ENCODE results near the gene ZBTB16. TPM values are rescaled to one million over a fixed set of nuclear protein-coding genes. Genes with fewer than 3 reads are reported as not detected.
A peak's percentile ranks its signal among the peaks of the same experiment; 100 is the strongest.

ZBTB16 gene
- total RNA-seq, 2 donors from 2014 or later = 2.7 to 13.1 TPM

DNA sequence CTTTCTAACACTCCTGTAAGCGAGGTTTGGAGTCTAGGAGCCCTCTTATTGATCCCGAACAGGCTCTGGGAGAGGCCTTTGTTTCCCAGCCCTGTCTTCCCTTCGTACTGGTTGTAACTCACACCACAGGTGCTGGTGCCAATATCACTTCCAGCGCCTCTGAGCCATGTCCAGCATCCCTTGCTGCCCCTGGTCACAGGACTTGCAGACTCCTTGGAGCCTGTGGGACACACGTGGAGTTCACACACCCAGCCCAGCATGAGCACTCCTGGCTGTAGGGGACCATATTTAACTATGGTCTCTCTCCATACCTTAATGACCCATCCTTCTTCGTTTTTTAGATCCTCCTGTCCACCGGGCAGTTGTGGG lies 2.2 kb downstream of the ZBTB16 start:
- H3K9me3 Mint-ChIP-seq = no peaks in the 10 kb centered on the region
- ATAC-seq = no peak
- no peaks in the 10 kb centered on the region for H3K36me3 Mint-ChIP-seq
- peak overlapping the region; percentile 87 for H3K4me3 Mint-ChIP-seq
- H3K27me3 Mint-ChIP-seq = peaks cover 0 to 16% of the 10 kb centered on the region in 2 donors
- H3K4me1 Mint-ChIP-seq (ENCODE audit: low read depth in 2 of 2) = peaks cover 42 to 53% of the 10 kb centered on the region in 2 donors
- no peak for DNase-seq (ENCODE audit: low spot score)
- H3K27ac Mint-ChIP-seq = peak overlapping the region; percentile 58 to 87

- H3K4me1 Mint-ChIP-seq (ENCODE audit: low read depth in 2 of 2) = peaks cover 46 to 58% of the 10 kb centered on the region in 2 donors
- no peak for DNase-seq (ENCODE audit: low spot score)
- no peaks in the 10 kb centered on the region for H3K36me3 Mint-ChIP-seq
- peaks cover 0 to 10% of the 10 kb centered on the region in 2 donors for H3K27me3 Mint-ChIP-seq
- H3K4me3 Mint-ChIP-seq = peak overlapping the region; percentile 87
- ATAC-seq = no peak
- H3K9me3 Mint-ChIP-seq = no peaks in the 10 kb centered on the region
- H3K27ac Mint-ChIP-seq = peak overlapping the region; percentile 58 to 87
These were observed 2.8 kb downstream of the ZBTB16 start for GRCh38 chr11:114062272-114062671.

DNA sequence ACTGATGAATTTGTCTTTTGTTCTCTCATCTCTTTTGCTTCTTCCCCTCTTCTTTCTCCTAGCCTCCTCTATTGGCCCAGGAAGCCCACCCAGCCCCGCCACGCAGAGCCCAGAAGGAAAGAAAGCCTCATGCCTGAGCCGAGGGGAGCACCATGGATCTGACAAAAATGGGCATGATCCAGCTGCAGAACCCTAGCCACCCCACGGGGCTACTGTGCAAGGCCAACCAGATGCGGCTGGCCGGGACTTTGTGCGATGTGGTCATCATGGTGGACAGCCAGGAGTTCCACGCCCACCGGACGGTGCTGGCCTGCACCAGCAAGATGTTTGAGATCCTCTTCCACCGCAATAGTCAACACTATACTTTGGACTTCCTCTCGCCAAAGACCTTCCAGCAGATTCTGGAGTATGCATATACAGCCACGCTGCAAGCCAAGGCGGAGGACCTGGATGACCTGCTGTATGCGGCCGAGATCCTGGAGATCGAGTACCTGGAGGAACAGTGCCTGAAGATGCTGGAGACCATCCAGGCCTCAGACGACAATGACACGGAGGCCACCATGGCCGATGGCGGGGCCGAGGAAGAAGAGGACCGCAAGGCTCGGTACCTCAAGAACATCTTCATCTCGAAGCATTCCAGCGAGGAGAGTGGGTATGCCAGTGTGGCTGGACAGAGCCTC lies 3.8 kb downstream of the ZBTB16 start:
- peak overlapping the region; percentile 87 for H3K4me3 Mint-ChIP-seq
- peak overlapping the region in 1 of 2 donors; percentile 87 for H3K27ac Mint-ChIP-seq
- no peak for DNase-seq (ENCODE audit: low spot score)
- no peaks in the 10 kb centered on the region for H3K36me3 Mint-ChIP-seq
- no peaks in the 10 kb centered on the region for H3K27me3 Mint-ChIP-seq
- peaks cover 50 to 68% of the 10 kb centered on the region in 2 donors for H3K4me1 Mint-ChIP-seq (ENCODE audit: low read depth in 2 of 2)
- no peak for ATAC-seq
- no peaks in the 10 kb centered on the region for H3K9me3 Mint-ChIP-seq

- Mint-ChIP-seq H3K36me3 (no peaks in the 10 kb centered on the region), H3K4me1 (ENCODE audit: low read depth in 2 of 2) (peaks cover 53 to 69% of the 10 kb centered on the region in 2 donors), H3K27ac (peak overlapping the region in 1 of 2 donors; percentile 87), H3K27me3 (no peaks in the 10 kb centered on the region), H3K9me3 (no peaks in the 10 kb centered on the region), H3K4me3 (no peak overlapping the region)
- no peak for ATAC-seq
- DNase-seq (ENCODE audit: low spot score) = no peak
These were observed 4.3 kb downstream of the ZBTB16 start for GRCh38 chr11:114063829-114064201.

DNA sequence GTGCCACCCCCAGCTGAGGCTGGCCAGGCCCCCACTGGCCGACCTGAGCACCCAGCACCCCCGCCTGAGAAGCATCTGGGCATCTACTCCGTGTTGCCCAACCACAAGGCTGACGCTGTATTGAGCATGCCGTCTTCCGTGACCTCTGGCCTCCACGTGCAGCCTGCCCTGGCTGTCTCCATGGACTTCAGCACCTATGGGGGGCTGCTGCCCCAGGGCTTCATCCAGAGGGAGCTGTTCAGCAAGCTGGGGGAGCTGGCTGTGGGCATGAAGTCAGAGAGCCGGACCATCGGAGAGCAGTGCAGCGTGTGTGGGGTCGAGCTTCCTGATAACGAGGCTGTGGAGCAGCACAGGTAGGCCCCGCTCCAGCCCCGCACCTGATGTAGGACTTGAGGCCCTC lies 4.7 kb downstream of the ZBTB16 start:
- Mint-ChIP-seq H3K9me3 (no peaks in the 10 kb centered on the region), H3K27ac (peak overlapping the region in 1 of 2 donors; percentile 87), H3K4me3 (no peak overlapping the region), H3K27me3 (no peaks in the 10 kb centered on the region), H3K36me3 (no peaks in the 10 kb centered on the region), H3K4me1 (ENCODE audit: low read depth in 2 of 2) (peaks cover 49 to 68% of the 10 kb centered on the region in 2 donors)
- no peak for ATAC-seq
- no peak for DNase-seq (ENCODE audit: low spot score)

DNA sequence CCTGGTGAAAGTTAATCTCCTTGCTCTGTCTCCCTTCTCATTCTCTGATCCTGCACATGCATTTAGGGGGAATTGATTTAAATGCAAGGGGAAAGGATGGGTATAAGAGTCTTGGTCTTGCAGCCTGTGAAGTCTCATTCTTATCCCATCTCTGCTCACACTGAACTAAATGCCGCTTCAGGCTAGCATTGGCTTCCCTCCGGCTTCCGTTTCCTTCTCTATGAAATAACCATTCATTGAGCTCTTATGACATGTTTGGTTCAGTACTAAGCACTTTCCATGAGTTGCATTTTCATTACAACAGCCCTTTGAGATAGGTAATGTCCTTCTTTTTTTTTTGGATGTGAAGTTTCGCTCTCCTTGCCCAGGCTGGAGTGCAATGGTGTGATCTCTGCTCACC lies 5.6 kb downstream of the ZBTB16 start:
- Mint-ChIP-seq H3K4me1 (ENCODE audit: low read depth in 2 of 2) (peaks cover 49 to 75% of the 10 kb centered on the region in 2 donors), H3K27ac (peak overlapping the region; percentile 81 to 87), H3K4me3 (peak overlapping the region; percentile 66), H3K27me3 (no peaks in the 10 kb centered on the region), H3K36me3 (no peaks in the 10 kb centered on the region), H3K9me3 (no peaks in the 10 kb centered on the region)
- DNase-seq (ENCODE audit: low spot score) = no peak
- no peak for ATAC-seq

GRCh38 chr11:114066046-114066648 lies 6.6 kb downstream of the ZBTB16 start:
- DNase-seq (ENCODE audit: low spot score) (peak; percentile 73), ATAC-seq (peak; percentile 69 to 77)
- H3K27ac Mint-ChIP-seq = peak overlapping the region; percentile 81 to 87
- H3K27me3 Mint-ChIP-seq = no peaks in the 10 kb centered on the region
- peaks cover 49 to 81% of the 10 kb centered on the region in 2 donors for H3K4me1 Mint-ChIP-seq (ENCODE audit: low read depth in 2 of 2)
- H3K9me3 Mint-ChIP-seq = no peaks in the 10 kb centered on the region
- H3K36me3 Mint-ChIP-seq = no peaks in the 10 kb centered on the region
- H3K4me3 Mint-ChIP-seq = peak overlapping the region; percentile 66

DNA sequence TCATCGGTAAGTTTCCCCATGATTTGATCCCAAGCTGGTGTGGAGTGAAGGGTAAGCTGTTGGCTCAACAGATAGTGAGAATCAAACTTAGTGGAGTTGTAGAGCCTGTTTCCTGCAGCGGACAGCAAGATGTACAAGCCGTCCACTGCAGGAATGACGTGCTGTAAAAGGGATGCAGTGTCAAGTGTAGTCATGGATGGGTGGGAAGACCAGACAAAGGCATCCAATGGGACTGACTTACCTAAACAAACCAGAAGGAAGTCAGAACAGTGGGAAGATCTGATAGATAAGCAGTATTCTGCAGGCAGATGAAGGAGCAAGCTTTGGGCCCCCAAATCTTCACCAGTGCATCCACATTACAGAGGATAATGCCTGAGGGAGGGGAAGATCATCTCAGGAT lies 8.8 kb downstream of the ZBTB16 start:
- Mint-ChIP-seq H3K27me3 (no peaks in the 10 kb centered on the region), H3K9me3 (no peaks in the 10 kb centered on the region), H3K4me1 (ENCODE audit: low read depth in 2 of 2) (peaks cover 58 to 78% of the 10 kb centered on the region in 2 donors), H3K4me3 (peak overlapping the region; percentile 30), H3K27ac (peak overlapping the region in 1 of 2 donors; percentile 87), H3K36me3 (no peaks in the 10 kb centered on the region)
- ATAC-seq (no peak), DNase-seq (ENCODE audit: low spot score) (no peak)

- Mint-ChIP-seq H3K4me1 (ENCODE audit: low read depth in 2 of 2) (peaks cover 65 to 77% of the 10 kb centered on the region in 2 donors), H3K4me3 (peak overlapping the region; percentile 3), H3K27ac (peak overlapping the region; percentile 76 to 87), H3K27me3 (no peaks in the 10 kb centered on the region), H3K9me3 (no peaks in the 10 kb centered on the region), H3K36me3 (no peaks in the 10 kb centered on the region)
- no peak for ATAC-seq
- DNase-seq (ENCODE audit: low spot score) = no peak
These were observed 11.1 kb downstream of the ZBTB16 start for GRCh38 chr11:114070464-114071139.

GRCh38 chr11:114073007-114073827 lies 13.7 kb downstream of the ZBTB16 start:
- peaks cover 63 to 75% of the 10 kb centered on the region in 2 donors for H3K4me1 Mint-ChIP-seq (ENCODE audit: low read depth in 2 of 2)
- DNase-seq (ENCODE audit: low spot score) (no peak), ATAC-seq (peak; percentile 51 to 64)
- peak overlapping the region; percentile 68 for H3K4me3 Mint-ChIP-seq
- H3K27me3 Mint-ChIP-seq = no peaks in the 10 kb centered on the region
- H3K36me3 Mint-ChIP-seq = no peaks in the 10 kb centered on the region
- H3K9me3 Mint-ChIP-seq = no peaks in the 10 kb centered on the region
- peak overlapping the region; percentile 76 to 87 for H3K27ac Mint-ChIP-seq

DNA sequence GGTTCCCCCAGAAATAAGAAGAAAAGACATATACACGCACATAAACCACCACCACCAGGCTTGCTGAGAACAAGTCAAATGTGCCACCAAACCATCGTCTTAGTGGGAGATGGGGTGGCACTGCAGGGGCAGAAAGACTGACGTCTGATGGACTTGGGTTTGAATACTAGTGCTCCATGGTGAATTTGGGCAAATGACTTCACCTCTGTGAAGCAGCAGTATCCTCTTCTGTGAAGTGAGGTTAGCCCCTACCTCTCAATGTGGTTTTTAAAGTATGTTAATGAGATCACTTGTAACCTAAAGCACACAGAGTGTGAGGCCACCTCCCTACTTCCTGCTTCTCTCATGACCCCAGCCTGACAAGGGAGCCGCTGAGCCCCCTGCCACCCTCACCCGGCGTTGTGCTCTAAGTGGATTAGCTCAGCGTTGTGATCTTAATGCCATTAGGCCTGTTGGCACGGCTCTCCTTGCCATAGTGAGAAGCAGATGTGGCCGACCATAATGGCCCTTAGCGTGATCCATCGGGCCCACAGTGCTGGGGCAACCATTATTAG lies 14.4 kb downstream of the ZBTB16 start:
- Mint-ChIP-seq H3K27ac (peak overlapping the region; percentile 76 to 87), H3K9me3 (no peaks in the 10 kb centered on the region), H3K27me3 (no peaks in the 10 kb centered on the region), H3K4me3 (peak overlapping the region; percentile 68), H3K4me1 (ENCODE audit: low read depth in 2 of 2) (peaks cover 64 to 79% of the 10 kb centered on the region in 2 donors), H3K36me3 (no peaks in the 10 kb centered on the region)
- DNase-seq (ENCODE audit: low spot score) = peak; percentile 78
- ATAC-seq = peak; percentile 78 to 87

DNA sequence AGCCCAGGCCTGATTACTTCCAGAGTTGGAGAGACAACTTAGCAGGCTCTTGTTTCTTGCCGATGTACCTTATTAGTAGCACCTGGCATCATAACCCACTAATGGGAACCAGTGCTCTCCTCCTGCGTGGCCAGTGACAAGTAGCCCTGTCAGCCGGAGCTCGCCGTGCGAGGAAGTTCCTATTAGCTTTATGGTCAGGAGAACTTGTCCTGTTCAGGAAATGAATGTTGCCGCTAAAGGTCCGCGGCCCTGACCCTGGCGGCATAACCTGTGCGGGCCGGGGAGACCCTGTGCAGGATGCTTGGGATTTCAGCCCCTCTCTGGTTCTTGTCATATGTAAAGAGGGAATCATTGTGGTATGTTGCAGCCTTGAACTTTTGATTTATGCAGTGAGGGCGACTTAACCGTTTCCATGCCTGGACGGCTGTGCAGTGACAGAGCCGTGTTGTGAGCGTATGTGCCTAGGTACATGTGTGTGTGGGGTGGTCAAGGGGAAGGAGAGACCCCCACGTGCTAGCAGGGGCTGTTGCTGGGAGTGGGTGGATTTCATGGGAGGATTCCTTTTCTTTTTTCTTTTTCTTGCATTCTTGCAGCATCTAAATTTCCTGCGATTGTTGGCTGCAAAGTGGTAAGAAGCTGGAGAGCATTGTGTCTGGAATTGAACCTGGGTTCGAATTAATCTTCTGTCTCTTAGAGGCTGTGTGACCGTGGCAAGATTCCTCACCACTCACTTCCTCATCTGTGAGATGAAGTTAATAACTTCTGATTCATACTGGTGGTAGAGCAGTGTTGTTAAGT lies 15.2 kb downstream of the ZBTB16 start:
- Mint-ChIP-seq H3K4me3 (peak overlapping the region; percentile 68), H3K27me3 (no peaks in the 10 kb centered on the region), H3K27ac (peak overlapping the region; percentile 76 to 87), H3K4me1 (ENCODE audit: low read depth in 2 of 2) (peaks cover 73 to 81% of the 10 kb centered on the region in 2 donors), H3K36me3 (no peaks in the 10 kb centered on the region), H3K9me3 (no peaks in the 10 kb centered on the region)
- DNase-seq (ENCODE audit: low spot score) (no peak), ATAC-seq (no peak)

- no peak for DNase-seq (ENCODE audit: low spot score)
- H3K4me3 Mint-ChIP-seq = peak overlapping the region; percentile 68
- no peaks in the 10 kb centered on the region for H3K36me3 Mint-ChIP-seq
- H3K9me3 Mint-ChIP-seq = no peaks in the 10 kb centered on the region
- peak overlapping the region; percentile 76 to 87 for H3K27ac Mint-ChIP-seq
- no peak for ATAC-seq
- H3K27me3 Mint-ChIP-seq = no peaks in the 10 kb centered on the region
- peaks cover 78 to 86% of the 10 kb centered on the region in 2 donors for H3K4me1 Mint-ChIP-seq (ENCODE audit: low read depth in 2 of 2)
These were observed 15.8 kb downstream of the ZBTB16 start for GRCh38 chr11:114075344-114075610.
